Endothelial cell of umbilical vein (primary cell): ENCODE results near the gene GRM4. TPM values are rescaled to one million over a fixed set of nuclear protein-coding genes. Genes with fewer than 3 reads are reported as not detected.

Experiments
- BruUV-seq: library from RNA; stranded (reverse); fragments of 400-500 nt; replicated peaks from 2 replicates; lab custom pipeline; 2021; lab: Mats Ljungman, UMichigan
- CTCF ChIA-PET: fragments of 300-600, 350-600 bp; sonication (Branson Sonifier 250); formaldehyde crosslinking; loops from one replicate; lab custom pipeline; 2021; ENCODE audit warnings: antibody characterized with exemption, inconsistent platforms; lab: Charles Lee
- POLR2A ChIA-PET: fragments of 300-600, 350-600 bp; sonication (Branson Sonifier 250); formaldehyde crosslinking; loops from one replicate; lab custom pipeline; 2021; ENCODE audit warnings: antibody characterized with exemption, inconsistent platforms; lab: Charles Lee
- DNase-seq: peaks from one replicate; pipeline ENCODE4 v3.0.0-alpha.2; 2011; ENCODE audit warnings: low read depth, low spot score
- FAIRE-seq: peaks from 2 replicates; lab custom pipeline; 2011; peaks lifted over from hg19 to GRCh38; lab: Jason Lieb, UNC
- H2AFZ ChIP-seq: 2 replicates; pipeline ENCODE4 v1.6.0; 2012; ENCODE audit warnings: low read depth, low read length, control low read depth, inconsistent platforms
- H3K27ac ChIP-seq: 2 replicates; pipeline ENCODE4 v1.5.1; 2011; ENCODE audit warnings: low read depth, mild to moderate bottlenecking, control low read depth, low read length, moderate library complexity; ENCODE audit not compliant: insufficient read depth
- H3K27me3 ChIP-seq, 2 experiments: 2 replicates each; pipeline versions ENCODE4 v1.6.0 to v1.6.1; 2011; ENCODE audit warnings: low read length in 2 of 2, mixed read lengths in 1 of 2; ENCODE audit not compliant: control insufficient read depth in 2 of 2, insufficient read depth in 2 of 2
- H3K36me3 ChIP-seq, 2 experiments: 2 replicates in 1 of 2; 3 replicates in 1 of 2; pipeline ENCODE4 v1.5.1; 2011; ENCODE audit warnings: low read length in 2 of 2, mild to moderate bottlenecking in 1 of 2, moderate library complexity in 1 of 2; ENCODE audit not compliant: control insufficient read depth in 2 of 2, insufficient read depth in 2 of 2; ENCODE audit errors: extremely low read depth in 1 of 2
- H3K4me1 ChIP-seq: 3 replicates; pipeline ENCODE4 v1.5.1; 2011; ENCODE audit warnings: mild to moderate bottlenecking, low read length; ENCODE audit not compliant: control insufficient read depth, insufficient read depth; ENCODE audit errors: extremely low read depth
- H3K4me2 ChIP-seq: 2 replicates; pipeline ENCODE4 v1.6.1; 2011; ENCODE audit warnings: low read length, control low read depth, mixed read lengths; ENCODE audit not compliant: insufficient read depth
- H3K4me3 ChIP-seq, 3 experiments: fragments of 200-600 bp in 1 of 3; sonication (generic), shearing (Covaris generic) in 1 of 3; replicated peaks in 1 of 3; 2 replicates each; pipeline ENCODE4 v1.5.1; 2011 to 2016; ENCODE audit warnings: control low read depth in 3 of 3, low read length in 3 of 3, mild to moderate bottlenecking in 2 of 3, inconsistent platforms in 1 of 3, low read depth in 1 of 3, moderate library complexity in 1 of 3; ENCODE audit not compliant: insufficient read depth in 1 of 3
- H3K79me2 ChIP-seq: 2 replicates; pipeline ENCODE4 v1.6.0; 2012; ENCODE audit warnings: low read length, inconsistent platforms; ENCODE audit not compliant: control insufficient read depth, insufficient read depth
- H3K9ac ChIP-seq: replicated peaks from 2 replicates; pipeline ENCODE3; 2011; ENCODE audit warnings: low read length, control low read depth; ENCODE audit not compliant: insufficient read depth; ENCODE audit errors: extremely low read depth
- H3K9me1 ChIP-seq: replicated peaks from 3 replicates; pipeline ENCODE4 v1.6.0; 2011; ENCODE audit warnings: mild to moderate bottlenecking, low read length; ENCODE audit not compliant: control insufficient read depth, insufficient read depth; ENCODE audit errors: extremely low read depth
- H3K9me3 ChIP-seq: replicated peaks from 2 replicates; pipeline ENCODE4 v1.5.1; 2012; ENCODE audit warnings: low read length, inconsistent platforms; ENCODE audit not compliant: control insufficient read depth, insufficient read depth
- H4K20me1 ChIP-seq: replicated peaks from 2 replicates; pipeline ENCODE3; 2011; ENCODE audit warnings: mild to moderate bottlenecking, low read length; ENCODE audit not compliant: control insufficient read depth, insufficient read depth; ENCODE audit errors: extremely low read depth
- CTCF ChIP-seq, 2 donors: IDR thresholded peaks; 1 replicate in 1 of 2; 2 replicates in 1 of 2; pipeline ENCODE4 v1.5.1; 2011; ENCODE audit warnings: low read length in 2 of 2, mild to moderate bottlenecking in 2 of 2, moderate library complexity in 2 of 2, control low read depth in 1 of 2, inconsistent platforms in 1 of 2, low read depth in 1 of 2; ENCODE audit not compliant: insufficient read depth in 1 of 2; ENCODE audit errors: extremely low read depth in 1 of 2
- EZH2 ChIP-seq: IDR thresholded peaks from 2 replicates; pipeline ENCODE4 v1.6.1; 2012; ENCODE audit warnings: borderline replicate concordance, low read depth, mild to moderate bottlenecking, moderate library complexity, low read length, inconsistent platforms; ENCODE audit not compliant: severe bottlenecking
- FOS ChIP-seq: IDR thresholded peaks from 2 replicates; pipeline ENCODE4 v1.6.1; 2011; ENCODE audit warnings: mild to moderate bottlenecking, low read length, moderate library complexity, borderline replicate concordance; ENCODE audit not compliant: insufficient read depth
- GATA2 ChIP-seq: IDR thresholded peaks from 2 replicates; pipeline ENCODE4 v1.7.0; 2011; ENCODE audit warnings: low read depth, mild to moderate bottlenecking, moderate library complexity, mixed read lengths, low read length; ENCODE audit not compliant: insufficient read length, insufficient read depth
- JUN ChIP-seq: IDR thresholded peaks from 2 replicates; pipeline ENCODE4 v1.6.1; 2011; ENCODE audit warnings: borderline replicate concordance, low read depth; ENCODE audit not compliant: insufficient read length, insufficient read depth
- MAX ChIP-seq: IDR thresholded peaks from 2 replicates; pipeline ENCODE4 v1.6.1; 2011; ENCODE audit not compliant: insufficient read depth, insufficient read length
- MYC ChIP-seq: IDR thresholded peaks from one replicate; pipeline ENCODE4 v1.6.1; 2011; ENCODE audit warnings: mild to moderate bottlenecking, low read depth, low read length
- POLR2A ChIP-seq: IDR thresholded peaks from 2 replicates; pipeline ENCODE4 v1.6.1; 2012; ENCODE audit warnings: low read depth, mild to moderate bottlenecking, control low read depth, low read length
- POLR2AphosphoS5 ChIP-seq: IDR thresholded peaks from 2 replicates; pipeline ENCODE4 v1.6.1; 2012; ENCODE audit warnings: low read depth, mild to moderate bottlenecking, control low read depth, low read length, moderate library complexity; ENCODE audit not compliant: insufficient read depth
- dilution Hi-C: fragments of 300-500 bp; cut with MboI; formaldehyde crosslinking; loops from one replicate; pipeline ENCODE4 v1.15.0; 2019; ENCODE audit warnings: low sequenced_read_pairs; ENCODE audit not compliant: extremely low pct_ligation_motif_present
- intact Hi-C: fragments of 100-400 bp; cut with micrococcal nuclease; formaldehyde crosslinking; loops from one replicate; pipeline ENCODE4 v1.10.0; 2022
- polyA plus RNA-seq, 4 experiments: library from polyadenylated mRNA; depleted of rRNA in 3 of 4; stranded (reverse) in 3 of 4; unstranded in 1 of 4; fragments of >200 nt; gene quantifications; 2 replicates each; pipeline versions ENCODE4 v1.2.1 to v1.2.3, GENCODE V29; 2011 to 2012; ENCODE audit warnings: missing spikeins in 1 of 4
- total RNA-seq: library from RNA; stranded (reverse); gene quantifications from 2 replicates; pipeline ENCODE4 v1.2.3, GENCODE V29; 2021

The GRM4 gene
- total and polyA plus RNA-seq, 2 donors (not counting 3 experiments of a cell fraction or from before 2014, with no cell fraction given) = 0.03 TPM; not detected in 1

- DNase-seq (no peak), FAIRE-seq (no peak)
- BruUV-seq = no TSS peak
Observed at GRCh38 chr6:34120953-34121675, 24.8 kb downstream of the GRM4 start.

More at GRCh38 chr6:34120953-34121675, 24.8 kb downstream of the GRM4 start:
- Histone ChIP-seq H3K27ac (no peak overlapping the region), H4K20me1 (no peaks in the 10 kb centered on the region), H3K9me1 (no peaks in the 10 kb centered on the region), H3K27me3 (no peaks in the 10 kb centered on the region), H2AFZ (no peak overlapping the region), H3K4me1 (no peaks in the 10 kb centered on the region), H3K79me2 (no peaks in the 10 kb centered on the region), H3K9me3 (no peaks in the 10 kb centered on the region), H3K4me3 (no peak overlapping the region), H3K36me3 (no peaks in the 10 kb centered on the region), H3K9ac (no peak overlapping the region), H3K4me2 (no peak overlapping the region)
- ChIA-PET POLR2A (no interaction called here), CTCF (no interaction called here)
- dilution Hi-C loops (no loop called here), intact Hi-C loops (no loop called here)
- TF ChIP-seq EZH2 = no peak
- no peak for TF ChIP-seq JUN
- no peak for TF ChIP-seq MYC
- TF ChIP-seq POLR2A = no peak
- no peak for TF ChIP-seq POLR2AphosphoS5
- no peak for TF ChIP-seq MAX
- TF ChIP-seq CTCF (IDR thresholded peaks at IDR 0.05; ENCODE audit: extremely low read depth in 1 of 2, insufficient read depth in 1 of 2, low read depth in 1 of 2, low read length in 2 of 2) = no peak
- no peak for TF ChIP-seq GATA2
- TF ChIP-seq FOS = no peak
